HepG2 (cell line): ENCODE data around the gene SASH1. TPM values are rescaled to one million over a fixed set of nuclear protein-coding genes. Genes with fewer than 3 reads are reported as not detected.

Experiments
- ATAC-seq: fragments of 200-7000 bp; cut with Tn5 transposase; 3 replicates; pipeline ENCODE4 v1.9.1; 2020; ENCODE audit warnings: mild to moderate bottlenecking, moderate library complexity
- BruUV-seq: library from RNA; stranded (reverse); fragments of 400-500 nt; replicated peaks from 2 replicates; lab custom pipeline; 2021; lab: Mats Ljungman, UMichigan
- CTCF ChIA-PET: fragments of 300-600 bp; formaldehyde crosslinking; extraction: SDS; loops from one replicate; lab custom pipeline; 2021; ENCODE audit warnings: low total read pairs, inconsistent platforms, low intra/inter-chr PET ratio; lab: Yijun Ruan, JAX
- POLR2A ChIA-PET: fragments of 350-600 bp; sonication (Branson Sonifier 250); formaldehyde crosslinking; loops from one replicate; lab custom pipeline; 2020; ENCODE audit warnings: antibody characterized with exemption, inconsistent platforms; lab: Yijun Ruan, JAX
- DNase-seq: peaks from one replicate; pipeline ENCODE4 v3.0.0-alpha.2; 2015; ENCODE audit warnings: low spot score
- FAIRE-seq: peaks from 3 replicates; lab custom pipeline; 2011; peaks lifted over from hg19 to GRCh38; lab: Jason Lieb, UNC
- H2AFZ ChIP-seq: one replicate; pipeline ENCODE4 v1.6.1; 2011; ENCODE audit warnings: low read length, inconsistent platforms
- H3K27ac ChIP-seq: fragments of 300-600 bp; 3 replicates; pipeline ENCODE4 v1.8.0; 2011; ENCODE audit warnings: mixed run types, mild to moderate bottlenecking, mixed read lengths, low read length, inconsistent platforms; ENCODE audit not compliant: insufficient read depth; ENCODE audit errors: extremely low read length
- H3K27me3 ChIP-seq, 2 experiments: fragments of 200-600 bp in 1 of 2; 2 replicates in 1 of 2; 3 replicates in 1 of 2; pipeline versions ENCODE4 v1.6.0 to v1.8.0; 2011; ENCODE audit warnings: low read length in 2 of 2, mild to moderate bottlenecking in 2 of 2, moderate library complexity in 2 of 2, inconsistent platforms in 1 of 2; ENCODE audit not compliant: insufficient read depth in 2 of 2, control insufficient read depth in 1 of 2
- H3K36me3 ChIP-seq, 2 experiments: fragments of 200-600 bp in 1 of 2; replicated peaks in 1 of 2; 2 replicates in 1 of 2; 3 replicates in 1 of 2; pipeline versions ENCODE4 v1.5.1 to v1.8.0; 2011; ENCODE audit warnings: low read length in 2 of 2, inconsistent platforms in 1 of 2; ENCODE audit not compliant: insufficient read depth in 2 of 2, control insufficient read depth in 1 of 2
- H3K4me1 ChIP-seq: 2 replicates; pipeline ENCODE4 v1.5.1; 2012; ENCODE audit warnings: low read length, inconsistent platforms; ENCODE audit not compliant: insufficient read depth
- H3K4me2 ChIP-seq: 2 replicates; pipeline ENCODE4 v1.6.0; 2011; ENCODE audit warnings: low read depth, low read length, inconsistent platforms
- H3K4me3 ChIP-seq, 3 experiments: fragments of 200-600 bp in 1 of 3; sonication (generic), shearing (Covaris generic) in 1 of 3; replicated peaks in 1 of 3; 2 replicates each; pipeline ENCODE4 v1.5.1; 2011 to 2016; ENCODE audit warnings: low read length in 3 of 3, inconsistent platforms in 2 of 3, low read depth in 2 of 3, mild to moderate bottlenecking in 2 of 3, control low read depth in 1 of 3, mixed read lengths in 1 of 3; ENCODE audit not compliant: insufficient read depth in 1 of 3
- H3K79me2 ChIP-seq: one replicate; pipeline ENCODE4 v1.6.1; 2011; ENCODE audit warnings: low read length, inconsistent platforms; ENCODE audit not compliant: insufficient read depth
- H3K9ac ChIP-seq: 2 replicates; pipeline ENCODE4 v1.6.0; 2011; ENCODE audit warnings: mild to moderate bottlenecking, low read depth, low read length, inconsistent platforms; ENCODE audit not compliant: insufficient read depth
- H3K9me3 ChIP-seq: 2 replicates; pipeline ENCODE4 v1.5.1; 2012; ENCODE audit warnings: mild to moderate bottlenecking, low read length
- H4K20me1 ChIP-seq: 2 replicates; pipeline ENCODE4 v1.6.0; 2011; ENCODE audit warnings: inconsistent platforms, mild to moderate bottlenecking, low read length, moderate library complexity; ENCODE audit not compliant: insufficient read depth
- AFF4 ChIP-seq: sonication (generic); formaldehyde crosslinking; IDR thresholded peaks from 2 replicates; pipeline ENCODE4 v1.4.0; 2020; ENCODE audit warnings: missing genetic modification reagents
- KDM5B ChIP-seq: sonication (generic); formaldehyde crosslinking; IDR thresholded peaks from 2 replicates; pipeline ENCODE4 v1.4.0; 2020; ENCODE audit warnings: missing genetic modification reagents, mild to moderate bottlenecking, borderline replicate concordance
- PITX1 ChIP-seq: sonication (generic); formaldehyde crosslinking; IDR thresholded peaks from 2 replicates; pipeline ENCODE4 v1.5.1; 2020; ENCODE audit warnings: mild to moderate bottlenecking, missing genetic modification reagents
- REPIN1 ChIP-seq: sonication (generic); formaldehyde crosslinking; IDR thresholded peaks from 2 replicates; pipeline ENCODE4 v1.8.0; 2022; ENCODE audit warnings: missing genetic modification reagents, low read depth, mild to moderate bottlenecking, borderline replicate concordance
- ZHX1 ChIP-seq: sonication (generic); formaldehyde crosslinking; IDR thresholded peaks from 2 replicates; pipeline ENCODE4 v1.8.1; 2022; ENCODE audit warnings: low read depth, mild to moderate bottlenecking, missing genetic modification reagents
- ZNF282 ChIP-seq: fragments of 450-650 bp; IDR thresholded peaks from 2 replicates; pipeline ENCODE4 v1.6.1; 2018; ENCODE audit not compliant: partially characterized antibody
- ZNF512B ChIP-seq: sonication (generic); formaldehyde crosslinking; IDR thresholded peaks from 2 replicates; pipeline ENCODE4 v1.5.1; 2020; ENCODE audit warnings: missing genetic modification reagents, mild to moderate bottlenecking, borderline replicate concordance
- ZNF572 ChIP-seq: sonication (generic); formaldehyde crosslinking; IDR thresholded peaks from 2 replicates; pipeline ENCODE4 v1.5.1; 2020; ENCODE audit warnings: mild to moderate bottlenecking, missing genetic modification reagents
- WGBS: methylation state at CpG from one replicate; pipeline ENCODE4 v1.1.6; 2017; ENCODE audit warnings: low lambda C conversion rate; 5-methylcytosine and 5-hydroxymethylcytosine counted together
- in situ Hi-C: cut with HindIII; loops from 2 replicates; pipeline ENCODE4 v1.10.0; 2017; ENCODE audit warnings: low pct_unique_long_range_greater_than_20kb; ENCODE audit not compliant: extremely low pct_ligation_motif_present
- intact Hi-C: fragments of 100-400 bp; cut with micrococcal nuclease; formaldehyde crosslinking; loops from one replicate; pipeline ENCODE4 v1.10.0; 2022; ENCODE audit not compliant: unreplicated experiment
- polyA plus RNA-seq, 8 experiments: library from polyadenylated mRNA; depleted of rRNA in 3 of 8; stranded (reverse) in 7 of 8; unstranded in 1 of 8; fragments of >200 nt; fragmentation: Illumina TruSeq in 4 of 8; extraction: Trizol in 4 of 8; gene quantifications; 2 replicates each; pipeline versions ENCODE4 v1.2.1 to v1.2.3, GENCODE V29; 2011 to 2016; ENCODE audit warnings: low read depth in 4 of 8, missing spikeins in 1 of 8, mixed read lengths in 1 of 8; ENCODE audit not compliant: insufficient read depth in 1 of 8
- total RNA-seq, 5 experiments: library from RNA; depleted of rRNA; stranded (reverse); fragments of >200 nt; fragmentation: Illumina TruSeq; extraction: Trizol; gene quantifications; 2 replicates each; pipeline ENCODE4 v1.2.3, GENCODE V29; 2016; ENCODE audit warnings: low read depth in 1 of 5

SASH1 gene
- total and polyA plus RNA-seq, 2 of the 13 experiments (the other 11 are each of a cell fraction or from before 2014, with no cell fraction given) = 7.5 to 8.2 TPM

GRCh38 chr6:148401571-148401970, 58.9 kb downstream of the SASH1 start:
- no TSS peak for BruUV-seq
- Histone ChIP-seq H2AFZ (no peak overlapping the region), H3K9ac (no peak overlapping the region), H4K20me1 (no peaks in the 10 kb centered on the region; the same call in 1 of the 2 replicates), H3K36me3 (peaks cover 0 to 2% of the 10 kb centered on the region in 2 experiments; a peak in 2 of 5 replicates), H3K79me2 (no peaks in the 10 kb centered on the region), H3K9me3 (no peaks in the 10 kb centered on the region), H3K4me1 (no peaks in the 10 kb centered on the region), H3K4me3 (no peak overlapping the region), H3K27me3 (no peaks in the 10 kb centered on the region), H3K4me2 (no peak overlapping the region), H3K27ac (no peak overlapping the region)
- FAIRE-seq (no peak), ATAC-seq (no peak), DNase-seq (no peak)
- 76% methylated on average over 3 of the region's 3 CpGs for WGBS
- in situ Hi-C loops = no loop called here
- POLR2A ChIA-PET = no interaction called here
- intact Hi-C loops = no loop called here
- CTCF ChIA-PET = no interaction called here
- TF ChIP-seq ZNF572 (CRISPR knock-in tag) (no peak), ZNF512B (CRISPR knock-in tag) (no peak), ZNF282 (no peak), ZHX1 (CRISPR knock-in tag) (no peak), KDM5B (CRISPR knock-in tag) (no peak), AFF4 (CRISPR knock-in tag) (no peak), PITX1 (CRISPR knock-in tag) (no peak), REPIN1 (CRISPR knock-in tag) (no peak)
